KOPT-K1 (cell line): Measurements from ENCODE around the gene ACAD8.
"Not testable (repeated sequence)": the region's sequence is repeated elsewhere in the genome, so short reads cannot be mapped to it uniquely, and the experiment has no call there.

Experiments
- H3K27ac ChIP-seq: fragments of 200-600 bp; sonication (generic); 2 replicates; pipeline ENCODE4 v1.5.1; 2016; ENCODE audit warnings: antibody characterized with exemption, mild to moderate bottlenecking, low read depth, low read length; ENCODE audit not compliant: poor library complexity, severe bottlenecking
- H3K36me3 ChIP-seq: fragments of 200-600 bp; sonication (generic); 2 replicates; pipeline ENCODE4 v1.5.1; 2017; ENCODE audit warnings: antibody characterized with exemption, mild to moderate bottlenecking, low read length, moderate library complexity; ENCODE audit not compliant: insufficient read depth
- H3K9me3 ChIP-seq: fragments of 200-600 bp; sonication (generic); 2 replicates; pipeline ENCODE4 v1.5.1; 2017; ENCODE audit warnings: antibody characterized with exemption, low read length, mild to moderate bottlenecking; ENCODE audit not compliant: insufficient read depth, poor library complexity, severe bottlenecking

ACAD8 gene

GRCh38 chr11:134284349-134284748, 31.0 kb downstream of the ACAD8 start:
- H3K36me3 ChIP-seq, H3K27ac ChIP-seq, H3K9me3 ChIP-seq: not testable (repeated sequence)

- Histone ChIP-seq H3K27ac (no peak overlapping the region), H3K9me3 (no peaks in the 10 kb centered on the region), H3K36me3 (no peaks in the 10 kb centered on the region)
These were observed 34.2 kb downstream of the ACAD8 start for GRCh38 chr11:134287561-134287960.

GRCh38 chr11:134288486-134288885, 35.1 kb downstream of the ACAD8 start:
- H3K36me3 ChIP-seq: no peaks in the 10 kb centered on the region
- no peak overlapping the region for H3K27ac ChIP-seq
- H3K9me3 ChIP-seq: no peaks in the 10 kb centered on the region

DNA sequence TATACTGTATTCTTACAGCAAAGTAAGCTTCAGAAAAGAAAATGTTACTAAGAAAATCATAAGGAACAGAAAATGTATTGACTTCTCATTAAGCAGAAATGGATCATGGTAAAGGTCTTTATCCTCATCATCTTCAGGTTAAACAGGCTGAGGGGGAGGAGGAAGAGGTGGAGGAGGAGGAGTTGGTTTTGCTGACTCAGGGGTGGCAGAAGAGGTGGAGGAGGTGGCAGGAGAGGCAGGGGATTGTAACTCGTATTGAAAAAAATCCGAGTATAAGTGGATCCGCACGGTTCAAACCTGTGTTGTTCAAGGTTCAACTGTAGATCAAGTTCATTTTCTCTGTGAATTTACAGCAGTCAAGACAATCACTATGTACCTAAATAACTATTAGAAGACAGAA, 35.8 kb downstream of the ACAD8 start:
- H3K27ac ChIP-seq: no peak overlapping the region
- H3K9me3 ChIP-seq: no peaks in the 10 kb centered on the region
- no peaks in the 10 kb centered on the region for H3K36me3 ChIP-seq

- no peak overlapping the region for H3K27ac ChIP-seq
These were observed 36.4 kb downstream of the ACAD8 start for GRCh38 chr11:134289789-134290188.

GRCh38 chr11:134290646-134291045, 37.3 kb downstream of the ACAD8 start:
- H3K36me3 ChIP-seq: no peaks in the 10 kb centered on the region
- no peak overlapping the region for H3K27ac ChIP-seq
- no peaks in the 10 kb centered on the region for H3K9me3 ChIP-seq

More at GRCh38 chr11:134289789-134290188, 36.4 kb downstream of the ACAD8 start:
- Histone ChIP-seq H3K9me3 (no peaks in the 10 kb centered on the region), H3K36me3 (no peaks in the 10 kb centered on the region)

GRCh38 chr11:134291196-134291595, 37.8 kb downstream of the ACAD8 start:
- H3K36me3 ChIP-seq: no peaks in the 10 kb centered on the region

DNA sequence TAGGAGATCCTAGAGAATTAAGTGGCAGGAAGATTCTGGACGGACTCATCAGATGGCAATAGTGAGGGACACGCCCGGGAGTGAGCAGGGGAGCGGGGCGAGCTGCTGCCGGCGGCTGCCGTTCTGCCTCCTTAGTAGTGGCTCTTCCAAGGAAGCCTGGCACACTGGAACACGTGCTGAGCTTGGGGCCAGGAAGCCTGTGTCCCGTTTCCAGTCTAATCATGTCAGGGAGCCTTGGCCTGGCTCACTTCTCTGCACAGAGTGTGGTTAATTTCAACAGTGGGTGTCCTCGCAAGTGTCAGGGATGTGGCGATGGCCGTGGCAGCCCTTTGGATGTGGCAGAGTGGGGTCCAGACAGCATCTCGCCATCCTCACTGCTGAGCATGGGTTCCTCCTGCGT, 39.3 kb downstream of the ACAD8 start:
- no peak overlapping the region for H3K27ac ChIP-seq
- H3K9me3 ChIP-seq: no peaks in the 10 kb centered on the region
- no peaks in the 10 kb centered on the region for H3K36me3 ChIP-seq

More at GRCh38 chr11:134291196-134291595, 37.8 kb downstream of the ACAD8 start:
- Histone ChIP-seq H3K27ac (no peak overlapping the region), H3K9me3 (no peaks in the 10 kb centered on the region)

GRCh38 chr11:134293119-134294113, 40.0 kb downstream of the ACAD8 start:
- no peak overlapping the region for H3K27ac ChIP-seq
- H3K36me3 ChIP-seq: no peaks in the 10 kb centered on the region
- no peaks in the 10 kb centered on the region for H3K9me3 ChIP-seq

GRCh38 chr11:134294664-134295063, 41.3 kb downstream of the ACAD8 start:
- Histone ChIP-seq H3K27ac (no peak overlapping the region), H3K36me3 (no peaks in the 10 kb centered on the region), H3K9me3 (no peaks in the 10 kb centered on the region)

GRCh38 chr11:134312223-134312622, 58.9 kb downstream of the ACAD8 start:
- Histone ChIP-seq H3K27ac (no peak overlapping the region), H3K9me3 (no peaks in the 10 kb centered on the region)

GRCh38 chr11:134312807-134313206, 59.4 kb downstream of the ACAD8 start:
- Histone ChIP-seq H3K27ac (no peak overlapping the region), H3K9me3 (no peaks in the 10 kb centered on the region), H3K36me3 (no peaks in the 10 kb centered on the region)

More at GRCh38 chr11:134312223-134312622, 58.9 kb downstream of the ACAD8 start:
- H3K36me3 ChIP-seq: no peaks in the 10 kb centered on the region

DNA sequence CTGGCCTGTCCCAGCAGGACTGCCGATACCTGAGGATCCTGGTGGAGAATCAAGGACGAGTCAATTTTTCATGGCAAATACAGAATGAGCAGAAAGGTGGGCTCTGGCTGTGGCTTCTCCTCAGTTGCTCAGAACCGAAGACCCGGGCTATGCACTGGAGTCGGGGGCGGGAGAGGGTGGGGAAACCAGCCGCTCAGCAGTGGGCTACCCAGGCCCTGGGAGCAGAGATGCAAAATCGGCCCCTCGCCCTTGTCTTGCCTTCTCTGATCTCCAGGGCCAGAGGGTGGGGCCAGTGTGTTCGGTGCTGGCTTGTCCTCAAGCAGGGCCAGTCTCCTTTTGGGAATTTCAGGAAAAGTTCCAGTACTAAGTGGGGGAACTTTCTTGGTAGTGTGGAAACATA, 60.0 kb downstream of the ACAD8 start:
- Histone ChIP-seq H3K27ac (no peak overlapping the region), H3K9me3 (no peaks in the 10 kb centered on the region)

DNA sequence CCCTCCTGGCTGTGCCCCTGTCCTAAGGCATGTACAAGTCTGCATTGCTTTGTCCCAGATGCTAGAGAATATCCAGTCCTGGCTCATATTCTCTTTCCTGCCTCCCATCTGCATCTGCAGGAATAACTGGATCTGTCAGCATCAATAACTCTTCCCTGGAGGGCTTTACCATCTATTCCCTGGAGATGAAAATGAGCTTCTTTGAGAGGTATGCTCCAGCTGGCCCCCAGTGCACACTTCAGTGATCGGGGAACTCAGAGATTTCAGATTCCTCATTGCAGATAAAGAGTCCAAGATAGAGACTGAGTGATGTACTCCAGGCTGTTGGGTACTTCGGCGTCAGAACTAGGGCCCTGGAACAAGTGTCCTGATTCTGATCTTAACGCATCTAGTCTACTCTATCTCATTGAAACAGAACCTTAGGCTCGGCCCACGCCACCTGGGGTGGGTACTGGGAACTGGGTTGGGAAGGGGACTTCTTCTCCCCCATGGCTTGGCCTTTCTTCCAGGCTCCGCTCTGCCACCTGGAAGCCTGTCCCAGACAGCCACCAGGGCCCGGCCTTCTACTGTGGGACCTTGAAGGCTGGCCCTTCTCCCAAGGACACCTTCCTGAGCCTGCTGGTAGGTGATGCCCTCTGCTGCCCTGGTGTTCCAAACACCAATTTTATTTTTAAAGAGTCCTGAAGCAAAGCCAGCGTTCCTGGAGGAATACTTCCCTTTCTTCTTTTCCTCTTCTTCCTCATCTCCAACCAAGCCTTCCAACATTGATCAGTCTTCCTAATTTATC, 60.6 kb downstream of the ACAD8 start:
- H3K36me3 ChIP-seq: no peaks in the 10 kb centered on the region
- H3K9me3 ChIP-seq: no peaks in the 10 kb centered on the region

More for the DNA sequence above, 60.0 kb downstream of the ACAD8 start:
- H3K36me3 ChIP-seq: no peaks in the 10 kb centered on the region

More for the DNA sequence above, 60.6 kb downstream of the ACAD8 start:
- H3K27ac ChIP-seq: no peak overlapping the region
